ENCODE data around the gene C5. TPM values are rescaled to one million over a fixed set of nuclear protein-coding genes. Genes with fewer than 3 reads are reported as not detected.
"Not testable (repeated sequence)": the region's sequence is repeated elsewhere in the genome, so short reads cannot be mapped to it uniquely, and the experiment has no call there.

The C5 gene
- 1 to 10 TPM in 3 of 4 donors, under 1 TPM in 1; 0.83 to 5.1 (median 1.6) TPM for total RNA-seq

DNA sequence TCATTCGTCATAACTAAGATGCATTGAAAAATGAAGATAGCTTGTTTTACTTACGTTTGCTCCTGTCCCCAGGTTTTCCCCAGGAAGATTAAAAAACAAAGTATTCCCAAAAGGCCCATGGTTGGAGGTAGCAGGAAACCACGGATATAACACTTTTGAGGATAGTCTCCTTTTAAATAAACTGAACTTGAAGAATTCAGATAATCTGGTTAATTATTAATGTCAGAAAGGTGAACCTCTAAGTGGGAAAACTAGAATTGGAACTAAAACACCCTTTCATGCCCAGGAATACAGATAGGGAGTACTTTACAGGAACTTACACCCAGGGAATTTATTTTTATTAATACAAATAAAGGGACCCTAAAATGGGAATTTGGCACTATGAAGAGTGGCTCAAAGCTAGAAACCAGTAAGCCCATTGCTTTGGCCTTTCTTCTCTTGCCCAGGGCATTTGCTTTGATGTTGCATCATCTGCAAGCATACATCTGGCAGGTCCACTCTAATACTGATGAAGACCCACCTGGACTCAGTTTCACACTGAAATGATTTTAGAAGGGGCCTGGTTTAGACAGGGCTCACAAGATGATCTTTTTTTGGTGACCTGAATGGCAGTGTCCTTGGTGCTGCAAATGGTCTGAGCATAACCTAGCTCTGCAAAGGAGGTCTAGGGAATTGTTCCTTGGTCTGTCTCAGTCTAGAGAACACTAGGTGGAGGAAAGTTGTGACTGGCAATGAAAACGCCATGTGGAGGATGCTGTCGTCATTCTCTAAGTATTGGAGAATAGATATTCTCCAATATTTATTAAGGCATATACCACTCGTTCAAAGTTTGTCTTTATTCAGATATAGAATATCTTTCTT lies at the start of gene C5:
Gene C5, minus strand, starts transcription at position 148 of the 861 bp plus-strand sequence. Its CDS starts 29 bp downstream, at position 119.
- Histone ChIP-seq H3K27ac (no peak within 1 kb of the TSS), H3K9me3 (no peaks in the 10 kb centered on the region), H3K4me3 (no peak within 1 kb of the TSS), H3K36me3 (no peaks in the 10 kb centered on the region), H3K27me3 (no peaks in the 10 kb centered on the region), H3K4me1 (no peaks in the 10 kb centered on the region)
- intact Hi-C loops (cut with DNase I), result loop anchor here (10.0 kb wide), 1 partner anchor 66 kb away; no protein-coding TSS in a partner anchor
- 78 to 85% methylated on average over 6 of the region's 6 CpGs for WGBS, 2 donors
- no peak for DNase-seq
- TF ChIP-seq, protein P1, sequence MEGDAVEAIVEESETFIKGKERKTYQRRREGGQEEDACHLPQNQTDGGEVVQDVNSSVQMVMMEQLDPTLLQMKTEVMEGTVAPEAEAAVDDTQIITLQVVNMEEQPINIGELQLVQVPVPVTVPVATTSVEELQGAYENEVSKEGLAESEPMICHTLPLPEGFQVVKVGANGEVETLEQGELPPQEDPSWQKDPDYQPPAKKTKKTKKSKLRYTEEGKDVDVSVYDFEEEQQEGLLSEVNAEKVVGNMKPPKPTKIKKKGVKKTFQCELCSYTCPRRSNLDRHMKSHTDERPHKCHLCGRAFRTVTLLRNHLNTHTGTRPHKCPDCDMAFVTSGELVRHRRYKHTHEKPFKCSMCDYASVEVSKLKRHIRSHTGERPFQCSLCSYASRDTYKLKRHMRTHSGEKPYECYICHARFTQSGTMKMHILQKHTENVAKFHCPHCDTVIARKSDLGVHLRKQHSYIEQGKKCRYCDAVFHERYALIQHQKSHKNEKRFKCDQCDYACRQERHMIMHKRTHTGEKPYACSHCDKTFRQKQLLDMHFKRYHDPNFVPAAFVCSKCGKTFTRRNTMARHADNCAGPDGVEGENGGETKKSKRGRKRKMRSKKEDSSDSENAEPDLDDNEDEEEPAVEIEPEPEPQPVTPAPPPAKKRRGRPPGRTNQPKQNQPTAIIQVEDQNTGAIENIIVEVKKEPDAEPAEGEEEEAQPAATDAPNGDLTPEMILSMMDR (IDR thresholded peaks at IDR 0.05), result no peak
- no peak for TF ChIP-seq POLR2A (IDR thresholded peaks at IDR 0.05)

DNA sequence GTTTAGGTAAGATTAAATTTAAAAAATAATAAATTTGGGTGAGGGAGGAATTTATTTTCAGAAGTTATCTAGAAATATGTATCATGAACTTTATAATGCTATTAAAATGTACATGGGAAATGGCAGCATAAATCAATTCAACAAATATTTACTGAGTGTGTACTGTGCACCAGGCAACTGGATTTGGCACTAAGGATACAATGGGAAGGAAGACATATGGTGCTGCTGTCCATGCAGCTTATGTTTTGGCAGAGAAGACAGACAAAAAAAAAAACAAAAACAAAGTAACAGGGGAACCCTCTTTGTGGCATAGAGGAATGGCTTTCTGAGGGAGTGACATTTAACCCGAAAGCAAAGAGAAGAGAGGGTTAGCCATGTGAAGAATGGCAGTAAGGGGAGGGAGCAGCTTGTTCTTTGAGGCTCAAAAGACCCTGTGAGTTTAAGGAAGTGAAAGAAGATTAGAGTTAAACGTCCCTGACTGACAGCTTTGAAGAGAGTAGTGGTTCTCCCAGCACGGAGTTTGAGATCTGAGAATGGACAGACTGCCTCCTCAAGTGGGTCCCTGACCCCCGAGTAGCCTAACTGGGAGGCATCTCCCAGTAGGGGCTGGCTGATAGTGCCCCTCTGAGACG lies 48.6 kb upstream of the C5 start:
- 68 to 85% methylated on average over 5 of the region's 5 CpGs for WGBS, 2 donors
- intact Hi-C loops (cut with DNase I), result no loop called here
- TF ChIP-seq, protein P1 (IDR thresholded peaks at IDR 0.05), result no peak
- no peak for TF ChIP-seq POLR2A (IDR thresholded peaks at IDR 0.05)
- no peak overlapping the region for H3K27ac ChIP-seq
- H3K9me3 ChIP-seq, result no peaks in the 10 kb centered on the region
- H3K4me1 ChIP-seq, result no peaks in the 10 kb centered on the region
- H3K4me3 ChIP-seq, result no peak overlapping the region
- peaks cover 0 to 21% (median 0%) of the 10 kb centered on the region in 3 donors for H3K36me3 ChIP-seq
- H3K27me3 ChIP-seq, result no peaks in the 10 kb centered on the region
- DNase-seq, result no peak

DNA sequence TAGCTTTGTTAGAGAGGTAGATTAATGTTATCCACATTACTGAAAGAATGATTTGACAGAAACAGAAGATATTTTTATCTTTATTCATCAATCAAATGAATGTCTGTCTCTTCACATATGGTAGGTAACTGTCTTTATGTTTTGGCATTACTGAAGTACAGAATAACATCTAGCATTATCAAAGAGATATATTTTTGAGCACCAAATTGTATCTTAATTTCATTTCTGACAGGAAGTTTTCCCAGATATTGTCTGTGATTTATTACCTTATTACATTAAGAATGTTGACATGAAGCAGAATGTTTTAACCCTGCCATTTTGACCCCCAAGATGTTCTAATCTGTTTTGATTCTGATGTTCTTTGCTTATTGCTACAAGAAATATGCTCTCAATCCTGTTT lies 45.0 kb upstream of the C5 start:
- no peaks in the 10 kb centered on the region for H3K27me3 ChIP-seq
- H3K9me3 ChIP-seq, result no peaks in the 10 kb centered on the region
- no peak overlapping the region for H3K27ac ChIP-seq
- DNase-seq, result no peak
- TF ChIP-seq, protein P1 (IDR thresholded peaks at IDR 0.05), result no peak
- TF ChIP-seq POLR2A (IDR thresholded peaks at IDR 0.05), result no peak
- intact Hi-C loops (cut with DNase I), result no loop called here
- H3K4me1 ChIP-seq, result no peaks in the 10 kb centered on the region
- peaks cover 0 to 35% (median 0%) of the 10 kb centered on the region in 3 donors for H3K36me3 ChIP-seq
- H3K4me3 ChIP-seq, result no peak overlapping the region

DNA sequence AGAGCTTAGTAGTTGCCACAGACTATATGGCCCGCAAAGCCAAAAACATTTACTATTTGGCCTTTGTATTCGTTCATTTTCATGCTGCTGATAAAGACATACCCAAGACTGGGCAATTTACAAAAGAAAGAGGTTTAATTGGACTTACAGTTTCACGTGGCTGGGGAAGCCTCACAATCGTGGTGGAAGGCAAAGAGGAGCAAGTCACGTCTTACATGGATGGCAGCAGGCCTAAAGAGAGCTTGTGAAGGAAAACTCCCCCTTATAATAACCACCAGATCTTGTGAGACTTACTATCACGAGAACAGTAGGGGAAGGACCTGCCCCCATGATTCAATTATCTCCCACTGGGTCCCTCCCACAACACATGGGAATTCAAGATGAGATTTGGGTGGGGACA lies 40.7 kb upstream of the C5 start:
- DNase-seq; intact Hi-C loops (cut with DNase I); H3K27ac ChIP-seq; H3K9me3 ChIP-seq; H3K27me3 ChIP-seq; H3K4me1 ChIP-seq; H3K4me3 ChIP-seq: not testable (repeated sequence)
- WGBS, 2 donors, result 83 to 85% methylated on average over 6 of the region's 6 CpGs
- peaks cover 0 to 14% (median 0%) of the 10 kb centered on the region in 3 donors for H3K36me3 ChIP-seq

DNA sequence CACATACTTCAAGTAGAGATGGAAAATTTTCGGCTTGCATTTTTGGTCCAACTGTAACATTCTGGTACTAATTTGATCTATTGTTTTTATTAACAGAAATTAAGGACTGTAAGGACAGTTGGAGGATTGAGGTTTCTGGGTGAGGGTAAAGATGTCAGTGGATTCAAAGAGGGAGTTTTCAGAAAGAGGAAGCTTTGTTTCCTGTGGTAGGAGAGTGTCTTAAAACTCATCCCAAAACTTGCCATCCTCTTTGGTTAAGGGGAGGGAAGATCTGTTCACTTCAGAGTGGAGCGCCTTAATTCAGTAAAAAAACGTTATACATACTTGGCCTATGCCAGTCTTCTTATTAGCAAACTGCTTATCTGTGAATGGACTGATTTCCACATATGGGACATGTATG lies 38.5 kb upstream of the C5 start:
- 66 to 76% methylated on average over 3 of the region's 3 CpGs for WGBS, 2 donors
- no peaks in the 10 kb centered on the region for H3K27me3 ChIP-seq
- no peak overlapping the region for H3K27ac ChIP-seq
- no peak for DNase-seq
- no peaks in the 10 kb centered on the region for H3K4me1 ChIP-seq
- no peak for TF ChIP-seq POLR2A (IDR thresholded peaks at IDR 0.05)
- TF ChIP-seq, protein P1 (IDR thresholded peaks at IDR 0.05), result no peak
- no peaks in the 10 kb centered on the region for H3K9me3 ChIP-seq
- H3K4me3 ChIP-seq, result no peak overlapping the region
- intact Hi-C loops (cut with DNase I), result no loop called here
- peaks cover 0 to 15% (median 0%) of the 10 kb centered on the region in 3 donors for H3K36me3 ChIP-seq
